ENCODE measurements around the gene SCFD2.
A peak's percentile ranks its signal among the peaks of the same experiment; 100 is the strongest.
"Not testable (repeated sequence)": the region's sequence is repeated elsewhere in the genome, so short reads cannot be mapped to it uniquely, and the experiment has no call there.

SCFD2 gene

GRCh38 chr4:53236624-53237023, 129.2 kb downstream of the SCFD2 start:
- DNase-seq = not testable (repeated sequence)

- DNase-seq = no peak
These were observed 130.3 kb downstream of the SCFD2 start for GRCh38 chr4:53235547-53235946.

GRCh38 chr4:53234669-53235068, 131.2 kb downstream of the SCFD2 start:
- no peak for DNase-seq

- DNase-seq = no peak
These were observed 131.8 kb downstream of the SCFD2 start for GRCh38 chr4:53234111-53234510.

GRCh38 chr4:53233114-53233795, 132.6 kb downstream of the SCFD2 start:
- DNase-seq = no peak

- DNase-seq = no peak
These were observed 133.5 kb downstream of the SCFD2 start for GRCh38 chr4:53232371-53232770.

- DNase-seq = no peak
These were observed 137.8 kb downstream of the SCFD2 start for GRCh38 chr4:53228036-53228435.

- no peak for DNase-seq
These were observed 138.4 kb downstream of the SCFD2 start for GRCh38 chr4:53227451-53227850.

- no peak for DNase-seq
These were observed 143.9 kb downstream of the SCFD2 start for GRCh38 chr4:53221832-53222480.

- DNase-seq = not testable (repeated sequence)
These were observed 146.7 kb downstream of the SCFD2 start for GRCh38 chr4:53219148-53219547.

GRCh38 chr4:53208753-53209152, 157.1 kb downstream of the SCFD2 start:
- peak; percentile 7 for DNase-seq

- DNase-seq = peak; percentile 18
These were observed 159.9 kb downstream of the SCFD2 start for GRCh38 chr4:53205970-53206369.

- no peak for DNase-seq
These were observed 166.5 kb downstream of the SCFD2 start for GRCh38 chr4:53199356-53199755.

- DNase-seq = peak; percentile 47
These were observed 168.1 kb downstream of the SCFD2 start for GRCh38 chr4:53197772-53198142.

GRCh38 chr4:53196882-53197771, 168.7 kb downstream of the SCFD2 start:
- peak; percentile 91 for DNase-seq

GRCh38 chr4:53195815-53196661, 169.8 kb downstream of the SCFD2 start:
- DNase-seq = peak; percentile 56

- no peak for DNase-seq
These were observed 171.1 kb downstream of the SCFD2 start for GRCh38 chr4:53194727-53195126.

GRCh38 chr4:53193111-53193510, 172.8 kb downstream of the SCFD2 start:
- peak; percentile 19 for DNase-seq

GRCh38 chr4:53192496-53192895, 173.4 kb downstream of the SCFD2 start:
- no peak for DNase-seq

- DNase-seq = no peak
These were observed 173.9 kb downstream of the SCFD2 start for GRCh38 chr4:53191997-53192396.

- peak; percentile 93 for DNase-seq
These were observed 176.8 kb downstream of the SCFD2 start for GRCh38 chr4:53189011-53189410.

- DNase-seq = peak; percentile 11
These were observed 179.0 kb downstream of the SCFD2 start for GRCh38 chr4:53186714-53187358.
